Measurements from ENCODE around the gene DGCR2. TPM values are rescaled to one million over a fixed set of nuclear protein-coding genes. Genes with fewer than 3 reads are reported as not detected.

DGCR2 gene
- total and polyA plus RNA-seq, 2 of the 8 experiments (the other 6 are each of a cell fraction or from before 2014, with no cell fraction given): 42.3 to 62.2 TPM

DNA sequence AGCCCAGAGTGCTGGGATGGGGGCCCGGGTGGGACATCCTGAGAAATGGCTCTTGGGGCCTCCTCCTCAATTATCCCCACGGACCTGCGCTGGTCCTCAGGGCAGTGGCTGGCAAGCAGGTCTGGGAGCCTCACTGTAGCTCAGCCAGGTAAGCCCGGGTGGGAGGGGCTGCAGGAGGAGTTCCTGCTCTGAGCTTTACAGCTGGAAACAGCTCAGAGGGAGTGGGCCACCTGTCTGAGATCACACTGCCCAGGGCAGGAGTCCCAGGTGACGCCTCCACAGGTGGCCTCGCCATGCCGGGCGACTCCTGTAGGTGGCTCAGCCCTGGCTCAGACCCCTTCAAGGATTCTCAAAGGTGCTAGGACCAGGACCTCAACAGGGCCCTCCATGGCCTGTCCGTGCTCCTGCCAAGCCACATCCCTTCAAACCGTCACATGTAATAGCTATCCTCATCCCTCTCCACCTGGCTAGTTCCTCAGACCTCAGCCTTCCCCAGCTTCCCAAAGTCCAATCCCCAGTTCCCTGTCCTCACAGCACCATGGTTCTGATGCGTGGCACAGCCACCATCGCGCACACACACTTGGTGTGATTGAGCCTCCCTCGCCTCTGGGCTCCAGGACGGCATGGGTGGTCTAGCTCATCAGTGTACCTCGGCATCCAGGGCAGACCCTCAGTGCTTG, 5.3 kb upstream of the DGCR2 start:
- no peak overlapping the region; the same call in 1 of the 2 replicates for H4K8ac ChIP-seq (ENCODE audit: extremely low read depth, insufficient read depth, low read length)
- H2BK20ac ChIP-seq (ENCODE audit: low read length): no peak overlapping the region
- no peak overlapping the region; the same call in 1 of the 2 replicates for H2BK12ac ChIP-seq (ENCODE audit: low read depth, low read length)
- no peak overlapping the region for H3K4me3 ChIP-seq (ENCODE audit: extremely low read depth in 1 of 4, insufficient read depth in 2 of 4, low read depth in 3 of 4, low read length in 4 of 4)
- H2AFZ ChIP-seq (ENCODE audit: low read length): no peak overlapping the region
- H3K27me3 ChIP-seq (replicated peaks in 1 of 4; ENCODE audit: control insufficient read depth in 3 of 4, extremely low read depth in 1 of 4, insufficient read depth in 3 of 4, low read length in 3 of 4): 0 out of 7 replicates have a peak, but pooled peaks cover 0 to 2% (median under 1%) of the 10 kb centered on the region in 4 experiments
- ChIA-PET POLR2A (ENCODE audit: partially characterized antibody) (interaction anchor here (1.2 kb wide), 1 partner anchor 16 kb away, joined by 3 read pairs; no protein-coding TSS in a partner anchor), CTCF (ENCODE audit: partially characterized antibody) (interaction anchor here (0.9 to 1.2 kb wide), 3 partner anchors 13 to 91 kb away, joined by 3 to 6 read pairs (median 3); no protein-coding TSS in a partner anchor)
- H3K4ac ChIP-seq (replicated peaks; ENCODE audit: insufficient read length, low read depth, low read length): no peak overlapping the region
- H3K9me3 ChIP-seq (ENCODE audit: insufficient read depth in 2 of 2, low read depth in 1 of 2, low read length in 1 of 2): no peaks in the 10 kb centered on the region
- no peak overlapping the region for H3K23ac ChIP-seq (ENCODE audit: insufficient read length)
- no peak overlapping the region for H4K5ac ChIP-seq (ENCODE audit: insufficient read length, low read depth, low read length)
- peaks cover 0 to 6% (median 2%) of the 10 kb centered on the region in 4 experiments; a peak in 3 of 7 replicates for H3K4me1 ChIP-seq (replicated peaks in 1 of 4; ENCODE audit: control insufficient read depth in 3 of 4, insufficient read depth in 4 of 4, low read length in 3 of 4)
- FAIRE-seq (no peak), DNase-seq (ENCODE audit: low read depth in 1 of 2, low spot score in 2 of 2) (no peak)
- no peaks in the 10 kb centered on the region for H3K36me3 ChIP-seq (ENCODE audit: control insufficient read depth in 2 of 4, insufficient read depth in 4 of 4, low read length in 3 of 4)
- TF ChIP-seq, protein P1, sequence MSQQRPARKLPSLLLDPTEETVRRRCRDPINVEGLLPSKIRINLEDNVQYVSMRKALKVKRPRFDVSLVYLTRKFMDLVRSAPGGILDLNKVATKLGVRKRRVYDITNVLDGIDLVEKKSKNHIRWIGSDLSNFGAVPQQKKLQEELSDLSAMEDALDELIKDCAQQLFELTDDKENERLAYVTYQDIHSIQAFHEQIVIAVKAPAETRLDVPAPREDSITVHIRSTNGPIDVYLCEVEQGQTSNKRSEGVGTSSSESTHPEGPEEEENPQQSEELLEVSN (IDR thresholded peaks at IDR 0.05): no peak
- TF ChIP-seq RBBP5 (IDR thresholded peaks at IDR 0.05; ENCODE audit: borderline replicate concordance, low read depth, low read length): no peak
- no peak for TF ChIP-seq KDM1A (IDR thresholded peaks at IDR 0.05; ENCODE audit: borderline replicate concordance, low read length)
- H4K20me1 ChIP-seq (replicated peaks in 1 of 2; ENCODE audit: control insufficient read depth in 1 of 2, insufficient read depth in 2 of 2, low read length in 2 of 2): peaks cover 1 to 4% of the 10 kb centered on the region in 2 experiments
- no peaks in the 10 kb centered on the region for H3K79me1 ChIP-seq (ENCODE audit: low read depth, low read length)
- no peak overlapping the region for H3K18ac ChIP-seq (ENCODE audit: extremely low read depth, low read length)
- H3K27ac ChIP-seq (ENCODE audit: low read depth, low read length): no peak overlapping the region
- H2BK15ac ChIP-seq (ENCODE audit: low read length): no peak overlapping the region
- H3K9ac ChIP-seq (replicated peaks in 1 of 4; ENCODE audit: extremely low read depth in 1 of 4, low read depth in 3 of 4, low read length in 3 of 4): no peak overlapping the region
- WGBS, 2 experiments (ENCODE audit: extremely low coverage in 1 of 2, insufficient coverage in 1 of 2, insufficient read length in 1 of 2, insufficient replicate concordance in 2 of 2, low coverage in 1 of 2, low lambda C conversion rate in 2 of 2, missing lambda C conversion rate in 1 of 2): 90% methylated on average over 16 of the region's 16 CpGs; no CpG with 5 or more reads in 1 of the 2 experiments
- H2BK5ac ChIP-seq (ENCODE audit: low read depth, low read length): no peak overlapping the region
- H3K79me2 ChIP-seq (ENCODE audit: control insufficient read depth in 1 of 2, insufficient read depth in 2 of 2, low read length in 2 of 2): no peaks in the 10 kb centered on the region
- H3K56ac ChIP-seq (replicated peaks; ENCODE audit: insufficient read length, low read depth, low read length): no peak overlapping the region
- H3K4me2 ChIP-seq (ENCODE audit: insufficient read depth in 1 of 2, low read depth in 2 of 2, low read length in 2 of 2): no peak overlapping the region
- no peak overlapping the region for H2BK120ac ChIP-seq (replicated peaks; ENCODE audit: low read depth, low read length)
- peaks cover 3% of the 10 kb centered on the region; the same call in 1 of the 2 replicates for H3K23me2 ChIP-seq (ENCODE audit: low read depth, low read length)
- no peak overlapping the region for H3K14ac ChIP-seq (ENCODE audit: insufficient read length)
- H2AK5ac ChIP-seq (ENCODE audit: low read depth, low read length): no peak overlapping the region; the same call in 1 of the 2 replicates
- H4K91ac ChIP-seq (replicated peaks; ENCODE audit: insufficient read length, low read length): no peak overlapping the region

All from H1 (cell line).